Left lung (tissue), 10 donors: ENCODE data around the gene PTBP3. TPM values are rescaled to one million over a fixed set of nuclear protein-coding genes. Genes with fewer than 3 reads are reported as not detected.
"Not testable (repeated sequence)": the region's sequence is repeated elsewhere in the genome, so short reads cannot be mapped to it uniquely, and the experiment has no call there.

Experiments
- ATAC-seq: fragments of 200-7000 bp; cut with Tn5 transposase; one replicate; pipeline ENCODE4 v1.9.1; 2020; ENCODE audit warnings: moderate library complexity
- DNase-seq, 4 donors: peaks; one replicate each; pipeline ENCODE4 v3.0.0-alpha.2; 2013 to 2020
- H3K27ac ChIP-seq, 2 donors: fragments of 200-600 bp; sonication (generic) in 1 of 2; one replicate each; pipeline versions ENCODE4 v1.5.0 to v1.8.0; 2020 to 2021
- H3K27me3 ChIP-seq, 2 donors: fragments of 200-600 bp; sonication (generic) in 1 of 2; one replicate each; pipeline versions ENCODE4 v1.5.0 to v1.8.0; 2020 to 2021
- H3K36me3 ChIP-seq, 2 donors: fragments of 200-600 bp; sonication (generic) in 1 of 2; one replicate each; pipeline versions ENCODE4 v1.5.0 to v1.8.0; 2020 to 2021
- H3K4me1 ChIP-seq, 2 donors: fragments of 200-600 bp; one replicate each; pipeline ENCODE4 v1.8.0; 2021
- H3K4me3 ChIP-seq, 2 donors: fragments of 200-600 bp; sonication (generic) in 1 of 2; one replicate each; pipeline versions ENCODE4 v1.5.0 to v1.8.0; 2020 to 2021; ENCODE audit warnings: mild to moderate bottlenecking in 1 of 2
- H3K9me3 ChIP-seq, 2 donors: fragments of 200-600 bp; sonication (generic) in 1 of 2; one replicate each; pipeline versions ENCODE4 v1.5.0 to v1.8.0; 2020 to 2021
- intact Hi-C, 2 donors: fragments of 100-400 bp; cut with DNase I; formaldehyde crosslinking; loops; one replicate each; pipeline versions ENCODE4 v1.11.2 to v1.14.2; 2022
- polyA plus RNA-seq, 6 donors: library from polyadenylated mRNA; unstranded; fragments of 120-200 nt; gene quantifications; one replicate each; pipeline ENCODE4 v1.2.1, GENCODE V29; 2013; ENCODE audit not compliant: insufficient read length in 6 of 6
- total RNA-seq, 2 donors: library from RNA; stranded (reverse); fragmentation: NEBNext Ultra II Directional; extraction: Animal tissue kit (Norgen Biotek cat#: 25700); gene quantifications; one replicate each; pipeline ENCODE4 v1.2.1, GENCODE V29; 2021
- TF ChIP-seq, protein P1 (sequence below), 2 donors: fragments of 200-600 bp; sonication (generic) in 1 of 2; IDR thresholded peaks; one replicate each; pipeline versions ENCODE4 v1.5.0 to v1.8.0; 2021; ENCODE audit warnings: antibody characterized with exemption in 2 of 2
- donor health status: DM: no; HTN: yes; CAD: no.
- donor health status: DM: no; HTN: no; CAD: no.

PTBP3 gene
- total and polyA plus RNA-seq, 8 donors = 38.9 to 97.0 (median 45.1) TPM

DNA sequence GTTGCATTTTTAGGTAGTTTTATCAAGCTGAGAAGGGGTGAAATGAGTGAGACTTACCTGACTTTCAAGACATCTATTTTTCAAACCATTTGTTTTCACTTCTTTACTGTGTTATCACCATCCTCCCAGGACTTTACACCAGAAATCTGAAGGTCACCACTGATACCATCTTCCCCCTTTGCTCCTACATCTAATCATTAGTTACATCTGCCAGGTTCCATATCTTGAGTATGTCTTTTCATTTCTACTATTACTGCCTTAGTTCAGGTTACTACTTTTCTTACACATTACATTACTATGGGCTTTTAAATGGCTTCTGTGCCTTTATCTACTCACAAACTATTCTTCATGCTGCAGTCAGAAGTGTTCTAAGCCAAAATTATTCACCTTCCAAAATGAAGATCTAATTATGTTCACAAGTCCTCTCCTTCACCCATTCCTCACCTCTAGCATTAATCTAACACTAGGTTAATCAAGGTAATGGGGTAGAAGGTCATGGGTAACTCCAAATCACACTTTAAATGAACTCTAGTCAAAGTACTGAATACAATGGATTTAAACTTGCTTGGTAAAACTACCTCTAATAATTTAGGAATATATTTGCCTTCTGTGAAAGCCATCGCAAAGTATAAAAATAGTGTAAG lies 44.4 kb upstream of the PTBP3 start:
- ATAC-seq (no peak), DNase-seq (no peak)
- intact Hi-C loops = no loop called here
- H3K4me3 ChIP-seq = peak overlapping the region; percentile 71 to 78
- H3K4me1 ChIP-seq = peaks cover 0 to 47% of the 10 kb centered on the region in 2 donors
- no peaks in the 10 kb centered on the region for H3K27me3 ChIP-seq
- no peaks in the 10 kb centered on the region for H3K36me3 ChIP-seq
- TF ChIP-seq, protein P1, sequence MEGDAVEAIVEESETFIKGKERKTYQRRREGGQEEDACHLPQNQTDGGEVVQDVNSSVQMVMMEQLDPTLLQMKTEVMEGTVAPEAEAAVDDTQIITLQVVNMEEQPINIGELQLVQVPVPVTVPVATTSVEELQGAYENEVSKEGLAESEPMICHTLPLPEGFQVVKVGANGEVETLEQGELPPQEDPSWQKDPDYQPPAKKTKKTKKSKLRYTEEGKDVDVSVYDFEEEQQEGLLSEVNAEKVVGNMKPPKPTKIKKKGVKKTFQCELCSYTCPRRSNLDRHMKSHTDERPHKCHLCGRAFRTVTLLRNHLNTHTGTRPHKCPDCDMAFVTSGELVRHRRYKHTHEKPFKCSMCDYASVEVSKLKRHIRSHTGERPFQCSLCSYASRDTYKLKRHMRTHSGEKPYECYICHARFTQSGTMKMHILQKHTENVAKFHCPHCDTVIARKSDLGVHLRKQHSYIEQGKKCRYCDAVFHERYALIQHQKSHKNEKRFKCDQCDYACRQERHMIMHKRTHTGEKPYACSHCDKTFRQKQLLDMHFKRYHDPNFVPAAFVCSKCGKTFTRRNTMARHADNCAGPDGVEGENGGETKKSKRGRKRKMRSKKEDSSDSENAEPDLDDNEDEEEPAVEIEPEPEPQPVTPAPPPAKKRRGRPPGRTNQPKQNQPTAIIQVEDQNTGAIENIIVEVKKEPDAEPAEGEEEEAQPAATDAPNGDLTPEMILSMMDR (IDR thresholded peaks at IDR 0.05) = no peak
- no peak overlapping the region for H3K27ac ChIP-seq
- H3K9me3 ChIP-seq = no peaks in the 10 kb centered on the region

DNA sequence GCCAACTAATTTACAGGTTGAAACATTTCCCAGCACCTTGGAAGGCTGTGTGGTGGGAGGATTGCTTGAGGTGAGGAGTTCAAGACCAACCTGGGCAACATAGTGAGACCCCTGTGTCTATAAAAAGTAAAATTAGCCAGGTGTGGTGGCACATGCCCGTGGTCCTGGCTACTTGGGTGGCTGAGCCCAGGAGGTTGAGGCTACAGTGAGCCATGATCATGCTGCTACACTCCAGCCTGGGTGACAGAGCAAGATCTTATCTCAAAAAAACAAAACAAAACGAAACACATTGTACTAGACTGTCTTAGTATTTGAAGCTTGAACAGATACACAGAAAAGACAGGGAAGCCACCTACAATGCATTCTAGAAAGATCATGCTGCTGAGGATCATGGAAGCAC lies 43.7 kb upstream of the PTBP3 start:
- no peaks in the 10 kb centered on the region for H3K27me3 ChIP-seq
- intact Hi-C loops = no loop called here
- TF ChIP-seq, protein P1 (IDR thresholded peaks at IDR 0.05) = no peak
- no peak overlapping the region for H3K27ac ChIP-seq
- DNase-seq = no peak
- ATAC-seq = no peak
- H3K4me1 ChIP-seq = peaks cover 0 to 42% of the 10 kb centered on the region in 2 donors
- no peak overlapping the region for H3K4me3 ChIP-seq
- no peaks in the 10 kb centered on the region for H3K9me3 ChIP-seq
- H3K36me3 ChIP-seq = no peaks in the 10 kb centered on the region

DNA sequence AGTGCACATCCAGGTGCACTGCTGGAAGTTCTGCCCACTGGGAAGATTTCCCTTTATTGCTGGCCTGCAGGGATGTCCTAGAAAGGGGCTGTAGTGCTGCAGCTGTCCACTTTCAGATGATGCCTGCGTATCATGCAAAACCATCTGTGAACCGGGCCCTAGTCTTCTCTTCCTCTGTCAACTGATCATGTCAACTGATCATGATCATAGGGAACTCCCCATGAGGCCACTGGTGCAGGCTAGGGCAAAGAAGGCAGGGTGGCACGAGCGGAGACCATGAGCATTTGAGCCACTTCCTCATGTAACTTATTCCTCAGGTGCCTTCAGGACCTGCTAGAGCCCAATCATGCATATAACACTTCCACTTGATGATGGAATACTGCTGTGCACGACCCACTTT lies 41.9 kb upstream of the PTBP3 start:
- TF ChIP-seq, protein P1 (IDR thresholded peaks at IDR 0.05) = no peak
- Histone ChIP-seq H3K27ac (no peak overlapping the region), H3K9me3 (no peaks in the 10 kb centered on the region), H3K27me3 (no peaks in the 10 kb centered on the region), H3K4me3 (no peak overlapping the region), H3K4me1 (peaks cover 0 to 26% of the 10 kb centered on the region in 2 donors), H3K36me3 (no peaks in the 10 kb centered on the region)
- DNase-seq (no peak), ATAC-seq (no peak)
- intact Hi-C loops = no loop called here

DNA sequence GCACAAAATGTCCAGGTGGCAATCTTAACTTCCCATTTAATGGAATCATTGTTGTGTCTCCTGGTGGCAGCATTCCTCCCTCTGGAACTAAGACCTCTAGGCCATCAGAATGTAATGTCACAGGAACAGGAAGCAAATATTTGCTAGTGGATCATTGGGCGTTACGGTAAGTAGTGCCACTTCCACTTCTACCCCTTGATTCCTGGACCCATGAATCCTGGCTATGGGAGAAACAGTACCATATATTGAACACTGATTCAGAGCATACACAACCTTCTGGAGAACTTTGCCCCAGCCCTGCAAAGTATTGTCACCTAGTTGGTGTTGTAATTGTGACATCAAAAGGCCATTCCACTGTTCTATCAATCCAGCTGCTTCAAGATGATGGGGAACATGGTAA lies 40.8 kb upstream of the PTBP3 start:
- ATAC-seq, H3K27ac ChIP-seq, DNase-seq, H3K27me3 ChIP-seq, H3K4me3 ChIP-seq, H3K9me3 ChIP-seq, intact Hi-C loops, H3K36me3 ChIP-seq: not testable (repeated sequence)
- peaks cover 0 to 26% of the 10 kb centered on the region in 2 donors for H3K4me1 ChIP-seq

DNA sequence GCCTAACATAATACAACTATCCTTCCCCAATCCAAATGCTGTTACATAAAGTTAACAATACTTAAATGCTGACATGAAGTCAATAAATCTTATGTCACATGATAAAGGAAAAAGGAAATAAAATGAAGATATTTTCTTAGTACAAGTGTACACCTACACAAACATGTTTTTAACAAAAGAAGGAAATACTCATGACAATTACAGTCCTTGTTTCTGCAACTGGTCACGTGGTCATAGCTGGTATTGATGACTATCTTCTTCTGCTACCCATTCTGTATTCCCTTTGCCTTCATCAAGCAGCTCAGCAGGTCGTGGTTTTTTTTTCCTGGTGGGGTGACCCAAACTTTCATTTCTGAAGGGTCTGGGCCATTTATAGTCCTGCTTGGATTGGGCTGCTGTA lies 40.2 kb upstream of the PTBP3 start:
- intact Hi-C loops, H3K27ac ChIP-seq, DNase-seq, H3K36me3 ChIP-seq, H3K9me3 ChIP-seq, ATAC-seq, H3K4me3 ChIP-seq, H3K27me3 ChIP-seq: not testable (repeated sequence)
- peaks cover 0 to 24% of the 10 kb centered on the region in 2 donors for H3K4me1 ChIP-seq

DNA sequence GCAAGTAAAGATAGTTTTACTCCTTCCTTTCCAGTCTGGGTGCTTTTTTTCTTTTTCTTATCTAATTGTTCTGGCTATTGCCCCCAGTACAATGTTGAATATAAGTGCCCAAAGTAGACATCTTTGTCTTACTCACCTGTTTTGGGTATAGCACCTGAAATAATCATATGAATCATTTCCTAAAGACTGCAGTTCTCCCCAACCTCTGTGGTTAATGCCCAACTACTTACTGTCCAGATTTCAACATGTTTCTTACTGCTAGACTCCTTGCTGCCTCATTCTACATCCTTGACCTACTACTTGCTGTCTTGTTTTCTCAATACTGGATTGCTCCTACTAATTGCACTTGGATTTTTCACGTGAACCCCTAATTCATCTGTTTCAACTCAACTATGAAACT lies 37.6 kb upstream of the PTBP3 start:
- peaks cover 0 to 12% of the 10 kb centered on the region in 2 donors for H3K9me3 ChIP-seq
- ATAC-seq (no peak), DNase-seq (no peak)
- no peaks in the 10 kb centered on the region for H3K36me3 ChIP-seq
- intact Hi-C loops = no loop called here
- H3K4me3 ChIP-seq = no peak overlapping the region
- no peak overlapping the region for H3K27ac ChIP-seq
- H3K4me1 ChIP-seq = no peaks in the 10 kb centered on the region
- H3K27me3 ChIP-seq = no peaks in the 10 kb centered on the region
- TF ChIP-seq, protein P1 (IDR thresholded peaks at IDR 0.05) = no peak
